Mesodermal cell (in vitro differentiated cells): ENCODE data around the gene PARD3B.
A peak's percentile ranks its signal among the peaks of the same experiment; 100 is the strongest.

ENCODE experiments used
- H3K27ac ChIP-seq: 2 replicates; pipeline ENCODE4 v1.7.0; 2013; ENCODE audit warnings: mild to moderate bottlenecking, low read depth, low read length, moderate library complexity; ENCODE audit not compliant: severe bottlenecking
- H3K36me3 ChIP-seq: 2 replicates; pipeline ENCODE4 v1.7.1; 2013; ENCODE audit warnings: mild to moderate bottlenecking, low read length, moderate library complexity; ENCODE audit not compliant: control insufficient read depth, insufficient read depth
- H3K4me1 ChIP-seq: one replicate; pipeline ENCODE4 v1.7.1; 2013; ENCODE audit warnings: mild to moderate bottlenecking, low read length; ENCODE audit not compliant: insufficient read depth, control insufficient read depth, poor library complexity, severe bottlenecking
- H3K4me3 ChIP-seq: 2 replicates; pipeline ENCODE4 v1.7.0; 2013; ENCODE audit warnings: low read length, control low read depth, mild to moderate bottlenecking; ENCODE audit not compliant: insufficient read depth, poor library complexity, severe bottlenecking; ENCODE audit errors: extremely low read depth
- H3K9me3 ChIP-seq: 2 replicates; pipeline ENCODE4 v1.7.1; 2013; ENCODE audit warnings: mild to moderate bottlenecking, low read length, moderate library complexity; ENCODE audit not compliant: control insufficient read depth
- WGBS, 2 experiments: methylation state at CpG; one replicate each; pipeline ENCODE4 v1.1.5; 2013; ENCODE audit warnings: missing lambda C conversion rate in 2 of 2; ENCODE audit not compliant: insufficient coverage in 2 of 2; 5-methylcytosine and 5-hydroxymethylcytosine counted together

PARD3B gene

DNA sequence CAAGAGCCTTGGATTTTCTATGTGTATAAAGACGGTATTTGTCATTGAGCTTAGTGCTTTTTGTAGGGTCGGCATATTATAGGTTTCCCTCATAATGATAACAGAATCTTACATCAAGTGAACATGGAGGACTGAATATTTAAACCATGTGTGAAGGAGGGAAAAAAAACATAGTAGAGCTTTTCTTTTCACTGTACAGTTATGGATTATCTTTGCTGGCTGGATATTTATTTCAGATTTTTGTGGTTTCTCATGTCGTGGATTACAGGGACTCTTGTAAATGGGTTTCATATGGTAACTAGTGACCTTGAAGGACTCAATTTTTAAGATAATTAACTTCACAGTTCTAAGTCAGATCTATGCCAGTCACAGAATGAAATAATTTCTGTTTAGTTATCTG lies 806.8 kb downstream of the PARD3B start:
- Histone ChIP-seq H3K9me3 (no peaks in the 10 kb centered on the region), H3K27ac (no peak overlapping the region), H3K36me3 (no peaks in the 10 kb centered on the region), H3K4me1 (peaks cover 3% of the 10 kb centered on the region), H3K4me3 (no peak overlapping the region)
- WGBS, 2 experiments: no CpG with 5 or more reads among the region's 3 CpGs

DNA sequence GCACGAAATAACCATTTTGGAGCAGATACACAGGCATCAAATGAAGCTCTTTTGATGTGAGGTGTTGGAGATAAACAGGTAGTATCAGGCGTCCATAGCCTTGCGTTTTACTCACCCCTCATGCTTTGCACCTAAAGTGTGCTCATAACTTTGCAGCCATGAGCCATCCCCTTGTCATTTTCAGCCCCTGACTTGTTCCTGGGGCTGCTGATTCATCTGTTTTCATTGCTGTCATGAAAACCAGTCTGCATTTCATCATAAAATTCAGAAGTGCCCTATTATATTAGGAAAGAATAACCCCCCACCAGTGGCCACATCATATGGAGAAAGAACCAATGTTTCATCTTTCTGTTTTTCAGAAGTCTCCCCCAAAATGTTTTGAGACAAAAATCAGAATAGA lies 807.3 kb downstream of the PARD3B start:
- peaks cover 3% of the 10 kb centered on the region for H3K4me1 ChIP-seq
- H3K27ac ChIP-seq: no peak overlapping the region
- H3K36me3 ChIP-seq: no peaks in the 10 kb centered on the region
- H3K4me3 ChIP-seq: no peak overlapping the region
- WGBS, 2 experiments: 80% methylated on average over 1 of the region's 3 CpGs; no CpG with 5 or more reads in 1 of the 2 experiments
- H3K9me3 ChIP-seq: no peaks in the 10 kb centered on the region

DNA sequence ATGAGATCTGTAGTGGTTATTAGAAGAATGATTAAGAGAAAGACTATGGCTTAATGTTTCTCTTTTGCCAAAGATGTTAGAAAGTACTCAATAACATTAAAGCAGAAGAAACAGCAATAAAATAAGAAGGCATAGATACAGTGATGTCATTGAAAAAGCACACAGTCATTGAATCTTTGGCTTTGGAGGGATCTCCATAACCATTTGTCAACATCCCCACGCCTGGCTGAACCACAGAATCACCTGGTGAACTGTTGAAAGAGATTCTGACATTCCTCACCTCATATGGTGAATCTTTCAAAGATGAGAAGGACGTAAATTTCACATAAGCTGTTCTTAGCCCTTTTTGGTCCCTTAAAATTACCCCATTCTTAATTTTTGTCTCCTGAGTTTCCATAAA lies 812.5 kb downstream of the PARD3B start:
- peaks cover 13% of the 10 kb centered on the region for H3K4me1 ChIP-seq
- WGBS, 2 experiments: 38 to 63% methylated on average over 1 of the region's 2 CpGs
- H3K9me3 ChIP-seq: no peaks in the 10 kb centered on the region
- H3K4me3 ChIP-seq: no peak overlapping the region
- no peaks in the 10 kb centered on the region for H3K36me3 ChIP-seq
- no peak overlapping the region for H3K27ac ChIP-seq

DNA sequence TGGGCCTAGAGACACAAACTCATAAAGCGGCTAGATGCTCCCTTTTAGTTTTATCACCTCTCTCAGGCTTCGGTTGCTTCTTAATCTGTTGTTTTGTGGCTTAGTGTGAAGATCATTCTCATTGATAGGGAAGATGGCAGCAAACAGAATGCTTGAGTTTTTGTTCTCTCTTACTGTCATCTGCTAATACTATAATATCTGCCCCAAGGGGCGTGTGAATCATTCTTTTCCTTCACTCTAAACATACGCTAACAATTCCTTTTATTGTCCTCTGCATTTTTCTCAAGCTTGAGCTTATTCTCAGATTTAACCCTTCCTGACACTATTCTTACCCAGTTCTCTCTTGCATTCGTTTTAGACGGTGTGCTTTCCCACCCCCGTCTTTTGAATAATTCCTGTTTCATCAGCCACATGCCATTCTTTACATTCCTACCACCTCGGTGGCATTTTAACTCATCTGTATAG lies 813.1 kb downstream of the PARD3B start:
- no peaks in the 10 kb centered on the region for H3K9me3 ChIP-seq
- 37 to 41% methylated on average over 6 of the region's 8 CpGs for WGBS, 2 experiments

DNA sequence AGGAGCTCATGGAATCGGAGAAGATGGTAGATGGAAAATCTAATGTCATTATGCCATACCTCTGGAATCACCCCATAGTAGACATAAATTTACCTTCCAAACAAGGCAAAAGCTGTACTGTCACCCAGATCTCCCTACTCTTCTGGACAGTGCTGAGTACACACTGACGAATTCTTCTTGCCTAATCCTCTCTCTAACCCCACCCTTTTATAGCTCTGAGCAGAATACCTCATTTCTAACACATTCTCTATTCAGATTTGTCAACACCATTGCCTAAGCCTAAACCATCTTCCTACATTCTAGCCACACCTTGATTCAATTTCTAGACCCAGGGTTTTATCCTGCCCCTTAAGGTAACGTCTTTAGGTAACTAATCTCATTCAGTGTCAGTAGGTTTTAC lies 816.0 kb downstream of the PARD3B start:
- H3K4me1 ChIP-seq: peaks cover 21% of the 10 kb centered on the region
- 91 to 93% methylated on average over 2 of the region's 3 CpGs for WGBS, 2 experiments
- H3K4me3 ChIP-seq: no peak overlapping the region
- no peak overlapping the region for H3K27ac ChIP-seq
- no peaks in the 10 kb centered on the region for H3K36me3 ChIP-seq
- no peaks in the 10 kb centered on the region for H3K9me3 ChIP-seq

More for the DNA sequence above, 813.1 kb downstream of the PARD3B start:
- H3K4me1 ChIP-seq: peaks cover 17% of the 10 kb centered on the region
- H3K36me3 ChIP-seq: no peaks in the 10 kb centered on the region
- H3K27ac ChIP-seq: peak overlapping the region; percentile 52
- H3K4me3 ChIP-seq: no peak overlapping the region

DNA sequence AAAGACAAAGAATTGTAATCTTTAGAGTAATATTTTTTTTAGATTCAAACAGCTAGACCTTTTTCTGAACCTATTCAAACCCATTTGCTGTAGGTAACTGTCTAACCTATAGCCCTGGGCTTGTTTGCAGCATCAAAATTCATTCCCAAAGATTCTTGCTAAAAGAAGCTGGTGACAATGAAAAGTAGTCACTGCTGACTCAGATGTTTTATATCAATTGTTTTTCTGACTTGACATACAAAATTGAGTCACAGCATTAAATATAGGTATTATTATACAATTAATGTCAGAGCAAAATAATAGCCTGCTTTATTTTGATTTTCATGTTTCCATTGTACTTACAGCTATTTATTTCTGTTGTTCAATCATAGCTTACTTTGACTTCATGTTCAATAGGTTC lies 816.7 kb downstream of the PARD3B start:
- Histone ChIP-seq H3K36me3 (no peaks in the 10 kb centered on the region), H3K4me3 (no peak overlapping the region), H3K27ac (no peak overlapping the region), H3K9me3 (no peaks in the 10 kb centered on the region), H3K4me1 (peaks cover 28% of the 10 kb centered on the region)

DNA sequence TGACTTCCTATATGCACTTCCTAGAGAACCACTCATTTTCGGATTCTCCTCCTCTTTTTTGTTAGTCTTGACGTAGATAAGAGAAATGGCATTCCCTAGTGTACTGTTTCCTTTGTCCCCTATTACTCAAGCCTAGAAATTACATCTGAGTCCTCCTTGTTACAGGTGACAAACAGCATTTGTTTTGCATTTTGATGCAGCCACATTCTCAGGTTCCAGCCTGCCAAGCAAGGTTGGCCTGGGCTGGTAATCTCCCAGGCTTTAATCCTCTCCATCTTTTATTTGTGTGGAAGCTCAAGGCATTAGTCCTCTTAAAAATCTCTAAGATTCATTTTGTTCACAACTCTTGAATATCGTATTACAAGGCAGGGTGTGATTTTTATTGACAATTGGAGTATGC lies 819.0 kb downstream of the PARD3B start:
- Histone ChIP-seq H3K36me3 (no peaks in the 10 kb centered on the region), H3K9me3 (no peaks in the 10 kb centered on the region), H3K27ac (no peak overlapping the region), H3K4me3 (no peak overlapping the region), H3K4me1 (peaks cover 22% of the 10 kb centered on the region)
- WGBS, 2 experiments: 90 to 93% methylated on average over 2 of the region's 3 CpGs

DNA sequence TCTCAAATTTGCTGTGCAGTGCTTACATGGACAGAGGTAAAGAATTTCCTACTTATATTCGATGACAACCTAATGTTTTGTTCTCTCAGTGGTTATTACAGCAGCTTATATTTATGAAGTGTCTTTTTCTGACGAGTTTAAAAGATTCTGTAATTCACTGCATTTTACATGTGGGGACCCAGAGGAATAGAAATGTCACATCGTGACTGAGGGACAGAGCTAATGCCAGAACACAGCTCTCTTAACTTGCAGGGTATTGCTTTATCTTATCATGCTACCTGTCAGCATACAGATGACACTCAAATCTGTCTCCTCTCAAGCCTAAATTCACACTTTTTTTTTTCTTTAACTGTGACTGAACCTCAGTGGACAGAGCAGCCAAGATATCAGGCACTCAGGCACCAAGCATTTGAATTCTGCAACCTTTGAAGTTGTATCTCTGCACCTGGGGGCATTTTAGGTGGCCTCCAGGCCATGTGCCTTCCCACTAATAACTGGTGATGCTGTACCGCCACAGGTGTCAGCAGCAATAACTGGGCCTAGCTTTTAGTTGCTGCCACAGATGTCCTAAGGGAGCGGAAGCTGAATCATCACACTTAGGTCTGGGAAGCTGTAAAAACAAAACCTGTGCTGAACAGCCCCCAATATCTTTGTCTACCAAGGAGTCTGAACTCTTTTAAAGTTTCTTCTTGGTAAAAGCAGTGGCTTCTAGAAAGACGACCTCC lies 821.2 kb downstream of the PARD3B start:
- Histone ChIP-seq H3K4me3 (no peak overlapping the region), H3K27ac (peak overlapping the region; percentile 77)
- WGBS, 2 experiments: 75 to 83% methylated on average over 2 to 3 of the region's 6 CpGs

DNA sequence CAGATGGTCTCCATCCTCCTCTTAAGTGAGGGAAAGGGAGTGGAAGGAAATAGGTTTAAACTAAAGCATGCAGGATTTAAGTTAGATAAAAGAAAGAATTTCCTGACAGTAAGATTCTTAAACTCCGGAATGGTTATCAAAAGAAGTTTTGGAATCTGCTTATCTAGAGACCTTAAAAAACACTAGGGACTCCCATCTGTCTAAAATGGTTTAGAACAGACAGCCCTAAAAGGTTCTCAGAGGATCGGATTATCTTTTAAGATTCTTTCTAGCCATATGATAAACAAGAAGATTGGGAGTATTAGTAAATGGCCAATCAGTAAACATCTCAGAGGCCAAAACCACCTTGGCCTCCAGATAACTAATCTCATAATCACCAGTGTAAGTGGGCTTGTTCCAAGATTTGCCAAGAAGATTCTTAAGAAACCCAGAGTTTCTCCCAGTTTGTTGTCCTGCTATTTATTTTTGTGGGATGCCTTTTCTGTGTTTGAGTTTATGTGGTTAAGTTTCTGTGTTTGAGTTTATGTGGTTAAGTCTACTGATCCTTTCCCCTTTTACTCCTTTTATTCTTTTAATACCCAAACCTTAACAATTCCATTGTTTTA lies 822.2 kb downstream of the PARD3B start:
- Histone ChIP-seq H3K36me3 (no peaks in the 10 kb centered on the region), H3K9me3 (no peaks in the 10 kb centered on the region), H3K4me3 (no peak overlapping the region), H3K27ac (peak overlapping the region; percentile 77), H3K4me1 (peaks cover 22% of the 10 kb centered on the region)
- 17% methylated on average over 1 of the region's 2 CpGs; no CpG with 5 or more reads in 1 of the 2 experiments for WGBS, 2 experiments

More for the DNA sequence above, 821.2 kb downstream of the PARD3B start:
- no peaks in the 10 kb centered on the region for H3K36me3 ChIP-seq
- peaks cover 22% of the 10 kb centered on the region for H3K4me1 ChIP-seq
- H3K9me3 ChIP-seq: no peaks in the 10 kb centered on the region

DNA sequence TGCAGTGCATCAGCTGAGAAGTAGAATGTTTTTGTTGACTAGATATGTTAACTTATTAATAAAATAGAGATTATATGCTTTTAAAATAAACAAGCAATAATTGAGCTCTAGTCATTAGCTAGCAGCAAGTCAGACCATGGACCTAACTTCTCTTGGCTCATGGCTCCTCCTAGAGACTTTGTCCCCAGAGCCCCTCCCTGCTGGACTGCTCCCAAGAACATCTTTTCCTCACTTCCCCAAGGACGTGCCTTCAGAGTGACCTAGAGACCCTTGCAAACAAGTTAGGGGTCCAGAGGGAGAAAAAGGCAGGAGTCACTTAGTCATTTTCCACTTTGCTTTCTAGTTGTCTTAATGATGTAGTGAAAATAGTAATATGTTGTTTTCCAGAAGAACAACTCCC lies 824.5 kb downstream of the PARD3B start:
- Histone ChIP-seq H3K9me3 (no peaks in the 10 kb centered on the region), H3K27ac (no peak overlapping the region), H3K4me3 (no peak overlapping the region), H3K36me3 (no peaks in the 10 kb centered on the region), H3K4me1 (peaks cover 17% of the 10 kb centered on the region)
- WGBS, 2 experiments: no CpG with 5 or more reads among the region's 1 CpG

DNA sequence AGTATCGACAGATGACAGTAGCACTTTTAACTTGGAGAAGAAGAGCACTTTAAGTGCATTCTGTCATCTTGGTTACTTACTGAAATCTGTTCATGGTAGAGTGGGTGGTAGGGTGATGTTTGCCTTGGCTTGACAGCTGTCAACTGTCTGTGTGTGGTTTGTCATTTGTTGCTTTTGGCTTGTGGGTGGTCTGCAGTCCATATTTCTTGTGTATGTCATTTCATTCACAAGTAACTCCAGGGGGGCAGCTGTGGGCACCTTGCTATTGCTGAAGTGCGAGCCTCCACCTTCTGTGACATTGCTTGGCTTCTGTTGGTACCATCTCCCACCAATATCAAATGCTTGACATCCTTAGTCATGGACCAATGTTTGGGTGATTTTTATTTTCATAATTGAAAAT lies 825.5 kb downstream of the PARD3B start:
- H3K9me3 ChIP-seq: no peaks in the 10 kb centered on the region
- H3K27ac ChIP-seq: no peak overlapping the region
- 100% methylated on average over 1 of the region's 2 CpGs for WGBS, 2 experiments
- H3K4me3 ChIP-seq: no peak overlapping the region
- H3K36me3 ChIP-seq: no peaks in the 10 kb centered on the region
- peaks cover 17% of the 10 kb centered on the region for H3K4me1 ChIP-seq
